Measurements from ENCODE around the gene ONECUT1. TPM values are rescaled to one million over a fixed set of nuclear protein-coding genes. Genes with fewer than 3 reads are reported as not detected.

The ONECUT1 gene
- total and polyA plus RNA-seq, 10 of the 15 experiments (the other 5 are each of a cell fraction or from before 2014, with no cell fraction given): 0.28 TPM; not detected in 9

Other genes starting within 250 kb of the ONECUT1 start
- 122 and 150 TPM in 2 replicates for gene ARPP19, start 221.3 kb downstream of the ONECUT1 start, total RNA-seq (2014; rRNA removed)
- 123 and 129 TPM in 2 replicates for gene ARPP19, start 221.3 kb downstream of the ONECUT1 start, total RNA-seq (2014; rRNA removed; fragmentation: Illumina TruSeq; extraction: Trizol)
- 161 and 167 TPM in 2 replicates for gene ARPP19, start 221.3 kb downstream of the ONECUT1 start, total RNA-seq (2021)
- gene ARPP19, start 221.3 kb downstream of the ONECUT1 start, polyA plus RNA-seq (2011; rRNA removed): 167 and 209 TPM in 2 replicates
- 119 and 147 TPM in 2 replicates for gene ARPP19, start 221.3 kb downstream of the ONECUT1 start, polyA plus RNA-seq (2014; fragmentation: Illumina TruSeq; extraction: Trizol)
- gene ARPP19, start 221.3 kb downstream of the ONECUT1 start, polyA plus RNA-seq (2014; fragmentation: Nextera tagmentation; extraction: Ambion mirVana): 100 to 1,000 TPM in 1 of 2 experiments, 10 to 100 TPM in 1; 77.2 to 114 TPM
- gene ARPP19, start 221.3 kb downstream of the ONECUT1 start, polyA plus RNA-seq (2014; rRNA removed): 71.2 and 84.8 TPM in 2 replicates
- gene ARPP19, start 221.3 kb downstream of the ONECUT1 start, polyA plus RNA-seq (2016; fragmentation: Nextera tagmentation; extraction: Ambion mirVana): 100 to 1,000 TPM; 120 to 124 TPM
- gene ATOSA, start 110.9 kb downstream of the ONECUT1 start, total RNA-seq (2014; rRNA removed): 15.9 and 17.0 TPM in 2 replicates
- 15.7 and 18.3 TPM in 2 replicates for gene ATOSA, start 110.9 kb downstream of the ONECUT1 start, total RNA-seq (2014; rRNA removed; fragmentation: Illumina TruSeq; extraction: Trizol)
- gene ATOSA, start 110.9 kb downstream of the ONECUT1 start, total RNA-seq (2021): 18.1 and 19.5 TPM in 2 replicates
- 23.3 and 32.2 TPM in 2 replicates for gene ATOSA, start 110.9 kb downstream of the ONECUT1 start, polyA plus RNA-seq (2011; rRNA removed)
- gene ATOSA, start 110.9 kb downstream of the ONECUT1 start, polyA plus RNA-seq (2014; fragmentation: Illumina TruSeq; extraction: Trizol): 24.3 and 34.3 TPM in 2 replicates
- 1 to 10 TPM; 6.8 to 7.9 TPM for gene ATOSA, start 110.9 kb downstream of the ONECUT1 start, polyA plus RNA-seq (2014; fragmentation: Nextera tagmentation; extraction: Ambion mirVana)
- 13.6 and 14.7 TPM in 2 replicates for gene ATOSA, start 110.9 kb downstream of the ONECUT1 start, polyA plus RNA-seq (2014; rRNA removed)
- gene ATOSA, start 110.9 kb downstream of the ONECUT1 start, polyA plus RNA-seq (2016; fragmentation: Nextera tagmentation; extraction: Ambion mirVana): 1 to 10 TPM; 9.2 to 9.8 TPM